HCT116 (cell line): ENCODE results near the gene AKIRIN2. TPM values are rescaled to one million over a fixed set of nuclear protein-coding genes. Genes with fewer than 3 reads are reported as not detected.
A peak's percentile ranks its signal among the peaks of the same experiment; 100 is the strongest.

Source experiments
- ATAC-seq: fragments of 200-7000 bp; cut with Tn5 transposase; 2 replicates; pipeline ENCODE4 v1.9.1; 2020; ENCODE audit warnings: mild to moderate bottlenecking, moderate library complexity
- BruUV-seq: library from RNA; stranded (reverse); fragments of 400-500 nt; replicated peaks from 2 replicates; lab custom pipeline; 2021; lab: Mats Ljungman, UMichigan
- CTCF ChIA-PET: fragments of 300-600 bp; sonication (Branson Sonifier 250); formaldehyde crosslinking; loops from one replicate; lab custom pipeline; 2021; ENCODE audit warnings: antibody characterized with exemption; lab: Charles Lee
- POLR2A ChIA-PET: fragments of 300-600, 350-600 bp; sonication (Branson Sonifier 250); formaldehyde crosslinking; loops from one replicate; lab custom pipeline; 2021; ENCODE audit warnings: antibody characterized with exemption; lab: Charles Lee
- RAD21 ChIA-PET, 2 experiments: fragments of 300-600 bp; sonication (Branson Sonifier 250); formaldehyde crosslinking; loops; one replicate each; lab custom pipeline; 2023; ENCODE audit warnings: low total read pairs in 2 of 2; ENCODE audit not compliant: uncharacterized antibody in 2 of 2, unreplicated experiment in 2 of 2, low non-redundant PET in 1 of 2; lab: Charles Lee
- DNase-seq: peaks from one replicate; pipeline ENCODE4 v3.0.0-alpha.2; 2010; ENCODE audit warnings: low read depth, low spot score
- H2AFZ ChIP-seq: fragments of 200-600 bp; shearing (Covaris generic), sonication (generic); 2 replicates; pipeline ENCODE4 v1.6.1; 2017; ENCODE audit warnings: low read depth, mixed run types, mixed read lengths, antibody characterized with exemption, low read length; ENCODE audit not compliant: poor library complexity, severe bottlenecking
- H3K27ac ChIP-seq: 2 replicates; pipeline ENCODE4 v1.5.1; 2012; ENCODE audit warnings: low read depth, low read length
- H3K27me3 ChIP-seq: fragments of 200-600 bp; sonication (generic); 2 replicates; pipeline ENCODE4 v1.6.1; 2016; ENCODE audit warnings: mixed run types, low read length, mixed read lengths; ENCODE audit not compliant: insufficient read depth
- H3K36me3 ChIP-seq, 2 experiments: fragments of 200-500 bp in 1 of 2; fragments of 200-600 bp in 1 of 2; sonication (Bioruptor generic) in 1 of 2; sonication (generic) in 1 of 2; 2 replicates each; pipeline versions ENCODE4 v1.5.1 to v1.6.1; 2014 to 2016; ENCODE audit warnings: low read length in 2 of 2, inconsistent platforms in 1 of 2, mixed read lengths in 1 of 2, mixed run types in 1 of 2; ENCODE audit not compliant: insufficient read depth in 2 of 2, control insufficient read depth in 1 of 2
- H3K4me1 ChIP-seq, 2 experiments: fragments of 200-600 bp in 1 of 2; sonication (generic) in 1 of 2; 2 replicates each; pipeline versions ENCODE4 v1.5.1 to v1.6.1; 2012 to 2017; ENCODE audit warnings: low read length in 2 of 2, inconsistent platforms in 1 of 2, mild to moderate bottlenecking in 1 of 2, mixed read lengths in 1 of 2, mixed run types in 1 of 2, moderate library complexity in 1 of 2; ENCODE audit not compliant: insufficient read depth in 2 of 2, control insufficient read depth in 1 of 2
- H3K4me2 ChIP-seq: fragments of 200-600 bp; sonication (generic); 2 replicates; pipeline ENCODE4 v1.6.1; 2017; ENCODE audit warnings: mixed run types, low read length, mixed read lengths
- H3K4me3 ChIP-seq, 2 experiments: fragments of 200-600 bp in 1 of 2; sonication (generic) in 1 of 2; replicated peaks in 1 of 2; 2 replicates each; pipeline ENCODE4 v1.5.1; 2011 to 2016; ENCODE audit warnings: low read length in 2 of 2, control low read depth in 1 of 2, low read depth in 1 of 2, mild to moderate bottlenecking in 1 of 2, mixed read lengths in 1 of 2, mixed run types in 1 of 2
- H3K79me2 ChIP-seq: fragments of 200-600 bp; sonication (generic); 2 replicates; pipeline ENCODE4 v1.6.1; 2017; ENCODE audit warnings: mild to moderate bottlenecking, mixed run types, low read length, moderate library complexity, mixed read lengths; ENCODE audit not compliant: insufficient read depth
- H3K9ac ChIP-seq: fragments of 200-600 bp; sonication (generic); 2 replicates; pipeline ENCODE4 v1.6.1; 2016; ENCODE audit warnings: low read length, mixed read lengths
- H3K9me2 ChIP-seq: fragments of 200-600 bp; sonication (generic), shearing (Covaris generic); 2 replicates; pipeline ENCODE4 v1.6.1; 2017; ENCODE audit warnings: mixed run types, mild to moderate bottlenecking, moderate library complexity; ENCODE audit not compliant: insufficient read depth
- H3K9me3 ChIP-seq, 2 experiments: fragments of 200-500 bp in 1 of 2; fragments of 200-600 bp in 1 of 2; sonication (Bioruptor generic) in 1 of 2; sonication (generic) in 1 of 2; 2 replicates each; pipeline ENCODE4 v1.6.1; 2014 to 2017; ENCODE audit warnings: low read length in 2 of 2, mixed read lengths in 2 of 2, inconsistent platforms in 1 of 2, low read depth in 1 of 2, mild to moderate bottlenecking in 1 of 2, mixed run types in 1 of 2, moderate library complexity in 1 of 2; ENCODE audit not compliant: control insufficient read depth in 1 of 2, insufficient read depth in 1 of 2
- H4K20me1 ChIP-seq: fragments of 200-600 bp; sonication (generic), shearing (Covaris generic); 2 replicates; pipeline ENCODE4 v1.6.1; 2017; ENCODE audit warnings: mixed run types, mild to moderate bottlenecking, moderate library complexity; ENCODE audit not compliant: insufficient read depth
- ATF3 ChIP-seq: IDR thresholded peaks from 2 replicates; pipeline ENCODE4 v1.6.1; 2012
- CBX3 ChIP-seq: IDR thresholded peaks from 2 replicates; pipeline ENCODE4 v1.6.1; 2012; ENCODE audit warnings: low read depth
- CEBPB ChIP-seq: IDR thresholded peaks from 2 replicates; pipeline ENCODE4 v1.6.1; 2012; ENCODE audit warnings: low read depth
- CTCF ChIP-seq, 3 experiments: fragments of 200-600 bp in 1 of 3; sonication (generic) in 1 of 3; IDR thresholded peaks in 2 of 3; conservative IDR thresholded peaks in 1 of 3; 2 replicates each; pipeline ENCODE4 v1.5.1; 2012 to 2017; ENCODE audit warnings: low read depth in 2 of 3, low read length in 2 of 3, antibody characterized with exemption in 1 of 3, borderline replicate concordance in 1 of 3, control low read depth in 1 of 3, mild to moderate bottlenecking in 1 of 3, mixed read lengths in 1 of 3, mixed run types in 1 of 3, moderate library complexity in 1 of 3; ENCODE audit not compliant: insufficient read depth in 1 of 3
- EZH2phosphoT487 ChIP-seq: fragments of 200-600 bp; IDR thresholded peaks from 2 replicates; pipeline ENCODE4 v1.6.1; 2018; ENCODE audit warnings: antibody characterized with exemption, borderline replicate concordance
- FOSL1 ChIP-seq: IDR thresholded peaks from 2 replicates; pipeline ENCODE4 v1.6.1; 2012; ENCODE audit warnings: low read depth
- JUND ChIP-seq: IDR thresholded peaks from 2 replicates; pipeline ENCODE4 v1.6.1; 2012
- POLR2A ChIP-seq: IDR thresholded peaks from 2 replicates; pipeline ENCODE4 v1.7.0; 2011; ENCODE audit warnings: borderline replicate concordance; ENCODE audit not compliant: insufficient read depth, insufficient read length; ENCODE audit errors: extremely low read depth
- RAD21 ChIP-seq: IDR thresholded peaks from 2 replicates; pipeline ENCODE4 v1.6.1; 2012; ENCODE audit warnings: low read depth, mild to moderate bottlenecking
- SIN3A ChIP-seq: IDR thresholded peaks from 2 replicates; pipeline ENCODE4 v1.6.1; 2012; ENCODE audit warnings: low read depth
- SRF ChIP-seq: IDR thresholded peaks from 2 replicates; pipeline ENCODE4 v1.6.1; 2012; ENCODE audit warnings: low read depth
- TCF7L2 ChIP-seq: IDR thresholded peaks from 2 replicates; pipeline ENCODE4 v1.7.0; 2011; ENCODE audit warnings: borderline replicate concordance, inconsistent platforms; ENCODE audit not compliant: insufficient read depth, insufficient read length; ENCODE audit errors: extremely low read depth
- YY1 ChIP-seq: IDR thresholded peaks from 2 replicates; pipeline ENCODE4 v1.6.1; 2011; ENCODE audit warnings: low read length, low read depth, moderate library complexity, mild to moderate bottlenecking; ENCODE audit not compliant: insufficient replicate concordance; ENCODE audit errors: extremely low read depth
- ZFX ChIP-seq: fragments of 450-650 bp; IDR thresholded peaks from 2 replicates; pipeline ENCODE4 v1.6.1; 2017
- intact Hi-C: fragments of 100-400 bp; cut with micrococcal nuclease; formaldehyde crosslinking; loops from 2 replicates; pipeline ENCODE4 v1.10.0; 2022
- total RNA-seq: library from RNA; stranded (reverse); gene quantifications from one replicate; pipeline ENCODE4 v1.2.1, GENCODE V29; 2021; ENCODE audit not compliant: unreplicated experiment

Gene AKIRIN2
- total RNA-seq, 1 experiment from 2014 or later, result 54.8 TPM

GRCh38 chr6:87682310-87682709 is 19.7 kb downstream of the AKIRIN2 start:
- H4K20me1 ChIP-seq, result peaks cover 16% of the 10 kb centered on the region
- H3K27ac ChIP-seq, result no peak overlapping the region
- no TSS peak for BruUV-seq
- H2AFZ ChIP-seq, result no peak overlapping the region
- no peaks in the 10 kb centered on the region for H3K9me2 ChIP-seq
- peaks cover 94% of the 10 kb centered on the region for H3K79me2 ChIP-seq
- peaks cover 5% of the 10 kb centered on the region in 2 experiments; a peak in 3 of 4 replicates for H3K36me3 ChIP-seq
- TF ChIP-seq EZH2phosphoT487, result no peak
- no peak for TF ChIP-seq ATF3
- no peak for TF ChIP-seq YY1
- no peak for TF ChIP-seq TCF7L2
- TF ChIP-seq SIN3A, result no peak
- TF ChIP-seq CBX3, result no peak
- TF ChIP-seq, all 23 proteins: peak for 0
- no peaks in the 10 kb centered on the region for H3K4me1 ChIP-seq
- no peaks in the 10 kb centered on the region for H3K9me3 ChIP-seq
- POLR2A ChIA-PET, result no interaction called here
- no peak for DNase-seq
- H3K9ac ChIP-seq, result no peak overlapping the region
- ATAC-seq, result no peak
- H3K4me3 ChIP-seq, result no peak overlapping the region
- intact Hi-C loops, result no loop called here
- H3K4me2 ChIP-seq, result no peak overlapping the region
- RAD21 ChIA-PET, result no interaction called here
- CTCF ChIA-PET, result no interaction called here
- H3K27me3 ChIP-seq, result no peaks in the 10 kb centered on the region

- POLR2A ChIA-PET, result no interaction called here
These were observed 26.9 kb downstream of the AKIRIN2 start for GRCh38 chr6:87675004-87675681.

More at GRCh38 chr6:87675004-87675681, 26.9 kb downstream of the AKIRIN2 start:
- intact Hi-C loops, result no loop called here
- H2AFZ ChIP-seq, result no peak overlapping the region
- no peak overlapping the region for H3K27ac ChIP-seq
- CTCF ChIA-PET, result no interaction called here
- DNase-seq (no peak), ATAC-seq (no peak)
- H3K9me3 ChIP-seq, result no peaks in the 10 kb centered on the region
- TSS peak; percentile 25 for BruUV-seq
- RAD21 ChIA-PET, result no interaction called here
- peaks cover 39% of the 10 kb centered on the region for H3K79me2 ChIP-seq
- H3K4me3 ChIP-seq, result no peak overlapping the region
- no peak overlapping the region for H3K4me2 ChIP-seq
- H3K9me2 ChIP-seq, result no peaks in the 10 kb centered on the region
- H3K27me3 ChIP-seq, result no peaks in the 10 kb centered on the region
- TF ChIP-seq SRF, result no peak
- no peak for TF ChIP-seq CEBPB
- TF ChIP-seq JUND, result no peak
- TF ChIP-seq SIN3A, result no peak
- TF ChIP-seq EZH2phosphoT487, result no peak
- no peak for TF ChIP-seq CTCF (IDR thresholded peaks at IDR 0.05 in 2 of 3, conservative IDR thresholded peaks at IDR 0.05 in 1 of 3; ENCODE audit: borderline replicate concordance in 1 of 3, insufficient read depth in 1 of 3, low read depth in 2 of 3, low read length in 2 of 3)
- no peak for TF ChIP-seq POLR2A
- no peak for TF ChIP-seq FOSL1
- no peak for TF ChIP-seq YY1
- no peak for TF ChIP-seq ZFX
- TF ChIP-seq RAD21, result no peak
- H3K36me3 ChIP-seq, result peaks cover 15 to 21% of the 10 kb centered on the region in 2 experiments
- H3K4me1 ChIP-seq, result no peaks in the 10 kb centered on the region
- no peak overlapping the region for H3K9ac ChIP-seq
- no peaks in the 10 kb centered on the region for H4K20me1 ChIP-seq
